ENCODE measurements around the gene TNFRSF11A.

TNFRSF11A gene
- total RNA-seq = 3.4 to 12.4 reads per million in 2 donors

DNA sequence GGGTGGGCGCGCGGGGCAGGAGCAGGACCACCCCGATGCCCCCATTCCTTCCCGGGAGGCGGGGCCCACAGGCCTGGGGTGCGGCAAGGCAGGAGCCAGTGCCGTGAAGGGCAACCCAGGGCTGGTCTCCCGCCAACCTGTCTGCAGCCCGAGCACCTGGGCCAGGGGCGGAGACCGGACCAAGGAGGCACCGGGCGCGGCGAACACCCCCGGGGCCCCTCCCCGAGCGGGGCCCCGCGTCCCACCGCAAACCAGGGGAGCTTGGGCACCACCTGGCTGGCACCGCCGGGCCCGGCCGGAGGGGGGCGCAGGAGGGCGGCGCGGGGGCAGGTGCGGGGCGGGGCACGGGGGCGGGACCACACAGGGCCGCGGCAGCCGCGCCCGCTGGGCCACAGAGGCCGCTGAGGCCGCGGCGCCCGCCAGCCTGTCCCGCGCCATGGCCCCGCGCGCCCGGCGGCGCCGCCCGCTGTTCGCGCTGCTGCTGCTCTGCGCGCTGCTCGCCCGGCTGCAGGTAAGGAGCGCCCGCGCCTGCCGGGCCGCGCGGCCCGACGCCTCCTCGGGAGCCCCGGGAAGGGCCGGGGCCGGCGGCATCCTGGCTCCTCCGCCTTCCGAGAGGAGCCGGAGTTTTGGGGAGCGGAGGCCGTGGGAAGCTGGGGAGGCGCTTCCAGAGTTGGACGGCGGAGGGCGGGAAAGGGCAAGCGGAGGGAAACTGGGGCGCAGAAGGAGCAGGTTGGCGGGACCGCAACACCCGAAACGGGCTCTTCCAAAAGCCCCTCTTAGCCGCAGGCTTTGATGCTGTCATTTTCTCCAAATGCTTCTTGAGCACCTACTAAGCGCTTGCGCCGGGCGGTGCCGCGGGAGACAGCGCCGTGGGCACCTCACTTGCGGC is at the start of gene TNFRSF11A:
TNFRSF11A (plus strand) TSS at position 394 of the 889 bp plus-strand sequence; CDS start at position 437, 43 bp downstream.
- DNase-seq = peak; percentile 25

DNA sequence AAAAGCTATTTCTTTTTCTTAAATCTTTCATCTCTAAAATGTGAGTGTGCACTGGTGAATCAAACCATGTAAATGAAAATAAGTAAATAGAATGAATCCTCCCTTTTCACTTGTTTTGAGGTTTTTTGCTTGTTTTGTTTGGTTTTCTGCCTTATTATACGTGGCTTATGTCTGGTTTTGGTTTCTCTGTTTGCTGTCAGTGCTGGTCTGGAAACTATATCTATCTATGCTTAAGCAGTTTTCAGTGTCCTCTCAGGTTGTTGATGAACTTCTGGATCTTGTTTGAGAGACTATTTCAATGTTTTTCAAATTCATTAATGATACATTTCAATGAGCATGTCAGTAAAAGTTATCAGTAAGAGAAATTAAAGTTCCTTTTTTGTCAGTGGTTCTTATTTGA is 48.1 kb upstream of the TNFRSF11A start:
- no peak for DNase-seq

DNA sequence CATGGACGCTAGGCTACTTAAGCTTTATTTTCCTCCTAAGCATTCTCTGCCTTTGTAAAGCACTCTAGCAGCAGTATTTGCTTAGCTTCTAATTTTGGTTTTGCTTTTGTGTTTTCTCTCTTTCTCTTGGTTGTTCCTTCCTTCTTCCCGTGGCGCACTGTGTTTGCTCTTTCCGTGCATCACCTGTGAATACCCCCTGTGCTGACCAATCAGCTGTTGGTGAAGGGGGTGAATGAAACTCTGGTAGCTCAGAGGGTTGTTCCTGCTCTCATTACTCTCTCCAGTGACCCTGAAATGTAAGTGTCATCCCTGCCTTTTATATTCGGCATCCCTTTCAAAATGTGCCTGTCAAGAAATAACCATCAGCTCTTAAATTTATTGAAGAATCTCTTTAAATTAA is 45.5 kb upstream of the TNFRSF11A start:
- no peak for DNase-seq

DNA sequence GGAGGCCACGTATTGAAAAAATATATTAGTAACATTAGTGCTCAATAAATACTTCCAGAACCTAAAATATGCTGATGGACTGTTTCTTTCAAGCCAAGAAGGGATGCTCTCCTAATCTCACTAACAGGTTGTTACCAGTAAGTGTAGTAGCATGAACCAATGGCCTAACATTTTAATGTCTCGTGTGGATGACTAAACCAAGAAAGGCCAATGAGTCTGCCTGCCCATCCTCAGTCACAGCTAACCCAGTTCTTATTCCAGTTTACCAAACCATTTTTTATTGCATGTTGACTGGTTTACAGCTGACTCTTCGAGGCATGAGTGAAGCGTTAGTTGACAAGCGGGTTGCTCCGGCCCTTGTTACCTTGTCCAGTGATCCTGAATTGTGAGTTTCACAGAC is 45.1 kb upstream of the TNFRSF11A start:
- DNase-seq = no peak

DNA sequence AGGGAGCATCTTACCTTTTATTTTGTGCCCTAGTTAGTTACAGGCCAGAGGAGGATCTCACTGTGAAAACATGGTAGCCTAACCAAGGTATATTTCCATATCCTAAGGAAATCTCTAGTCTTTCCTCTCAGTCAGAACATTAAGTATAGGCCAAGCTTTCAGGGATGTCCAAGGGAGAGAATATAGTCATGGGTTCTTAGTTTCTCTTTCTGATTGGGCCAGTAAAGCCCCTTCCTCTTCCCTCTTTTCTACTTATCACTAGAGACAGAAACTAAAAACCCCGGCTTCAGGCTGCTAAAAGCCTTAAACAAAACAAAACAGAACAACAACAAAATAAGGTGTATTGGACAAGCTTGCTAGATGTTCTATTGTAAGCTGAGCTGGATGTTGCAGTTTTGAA is 44.3 kb upstream of the TNFRSF11A start:
- no peak for DNase-seq

DNA sequence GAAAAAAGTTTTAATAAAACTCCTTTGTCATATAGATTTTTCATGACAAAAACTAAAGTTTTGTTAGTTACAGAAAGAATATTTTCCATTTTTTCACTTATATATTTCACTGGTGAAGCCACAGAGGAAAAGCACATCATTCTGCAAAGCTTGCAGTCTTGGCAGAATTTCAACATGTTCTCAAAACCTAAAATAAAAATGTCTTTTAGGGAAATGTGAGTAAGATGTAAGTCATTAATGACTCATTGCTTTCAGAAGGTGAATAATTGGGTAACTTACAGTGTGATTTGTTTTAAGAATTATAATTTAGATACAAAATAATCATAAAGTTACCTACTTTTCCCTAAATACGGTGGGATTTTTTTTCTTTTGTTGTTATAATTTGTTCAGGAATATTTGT is 43.4 kb upstream of the TNFRSF11A start:
- no peak for DNase-seq

DNA sequence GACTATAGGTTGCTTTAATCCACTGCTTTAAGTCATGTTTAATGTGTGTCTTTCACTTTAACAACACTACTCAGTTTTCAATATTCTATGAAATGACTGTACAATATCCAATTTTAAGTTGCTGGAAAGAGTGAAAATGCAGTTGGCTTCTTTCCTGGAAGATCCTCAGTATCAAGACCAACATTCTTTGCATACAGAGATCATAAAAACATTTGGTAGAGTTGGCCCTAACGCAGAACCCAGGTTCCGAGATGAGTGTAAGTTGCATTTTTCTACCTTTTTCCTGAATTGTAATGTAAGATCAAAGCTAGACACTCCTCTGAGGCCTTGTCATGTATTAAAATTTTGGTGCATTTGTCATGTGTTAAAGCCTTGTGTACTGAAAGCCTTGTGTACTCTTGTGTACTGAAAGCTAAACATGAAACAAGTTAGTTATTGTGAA is 42.9 kb upstream of the TNFRSF11A start:
- no peak for DNase-seq

DNA sequence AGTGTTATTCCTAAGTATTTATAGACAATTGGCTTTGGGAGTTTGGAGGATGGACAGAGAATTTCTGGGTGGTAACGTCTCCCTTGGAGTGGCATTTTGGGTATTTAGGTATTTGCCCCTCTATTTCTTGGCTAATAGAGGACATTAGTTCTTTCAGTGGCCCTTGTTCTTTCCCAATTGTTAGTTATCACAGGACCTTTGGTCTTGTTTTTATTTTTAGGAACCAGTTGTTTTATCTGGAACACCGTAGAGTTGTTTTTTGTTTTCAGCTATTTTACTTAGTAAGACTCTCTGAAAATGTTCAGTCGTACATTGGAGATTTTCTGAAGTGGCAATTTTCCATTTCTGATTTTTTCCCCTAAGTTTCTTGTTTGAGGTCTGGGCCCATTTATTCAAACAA is 40.5 kb upstream of the TNFRSF11A start:
- DNase-seq = no peak

DNA sequence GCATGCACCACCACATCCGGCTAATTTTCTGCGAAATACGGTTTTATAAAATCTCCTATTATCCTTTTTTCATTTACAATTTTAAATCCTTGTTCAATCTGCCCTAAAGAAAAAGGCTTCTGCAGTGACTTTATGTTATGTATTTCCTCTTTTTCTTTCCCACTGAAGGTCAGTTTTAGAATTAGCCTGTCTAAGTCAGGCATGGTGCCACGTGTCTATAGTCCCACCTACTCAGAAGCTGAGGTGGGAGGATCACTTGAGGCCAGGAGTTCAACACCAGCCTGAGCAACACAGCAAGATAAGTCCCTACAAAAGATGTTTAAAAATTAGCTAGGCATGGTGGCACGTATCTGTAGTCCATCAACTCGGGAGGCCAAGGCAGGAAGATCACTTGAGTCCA is 39.8 kb upstream of the TNFRSF11A start:
- no peak for DNase-seq

DNA sequence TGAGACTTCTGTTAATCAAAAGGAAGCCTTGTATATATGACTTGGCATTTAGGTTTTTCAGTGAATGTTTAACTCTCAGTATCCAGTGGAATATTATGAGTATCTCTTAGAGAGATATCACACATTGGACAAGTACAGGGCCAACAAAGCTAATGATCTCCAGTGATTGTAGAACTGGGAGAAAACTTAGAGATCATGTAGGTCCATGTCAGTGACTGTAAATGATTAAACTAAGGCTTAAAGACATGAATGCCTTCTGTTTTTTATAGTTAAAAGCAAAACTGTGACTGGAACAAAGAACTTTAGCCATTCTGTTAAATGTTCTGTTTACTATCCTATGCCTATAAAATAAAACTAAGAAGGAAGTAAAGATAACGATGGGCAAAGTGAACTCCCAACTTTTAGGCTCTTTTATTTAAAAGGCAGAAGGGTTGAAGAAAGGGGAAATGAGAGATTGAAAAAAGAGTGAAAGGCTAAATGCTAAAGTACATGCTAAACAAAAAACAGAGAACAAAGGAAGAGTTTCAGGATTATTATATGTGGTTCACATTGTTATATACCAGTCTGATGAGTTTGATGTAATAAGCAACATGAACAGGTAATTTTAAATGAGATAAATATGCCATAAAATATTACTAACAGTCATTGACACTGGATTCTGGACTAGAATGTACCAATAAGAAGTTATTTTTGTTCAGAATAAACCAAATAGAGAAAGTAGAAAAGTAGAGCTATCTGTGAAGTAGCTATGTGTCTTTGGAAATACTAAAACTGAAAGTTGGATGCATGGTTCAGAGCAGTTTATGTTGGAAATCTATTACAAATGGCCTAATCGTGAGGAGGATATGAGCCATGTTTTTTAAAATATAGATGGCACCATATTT is 37.1 kb upstream of the TNFRSF11A start:
- no peak for DNase-seq

DNA sequence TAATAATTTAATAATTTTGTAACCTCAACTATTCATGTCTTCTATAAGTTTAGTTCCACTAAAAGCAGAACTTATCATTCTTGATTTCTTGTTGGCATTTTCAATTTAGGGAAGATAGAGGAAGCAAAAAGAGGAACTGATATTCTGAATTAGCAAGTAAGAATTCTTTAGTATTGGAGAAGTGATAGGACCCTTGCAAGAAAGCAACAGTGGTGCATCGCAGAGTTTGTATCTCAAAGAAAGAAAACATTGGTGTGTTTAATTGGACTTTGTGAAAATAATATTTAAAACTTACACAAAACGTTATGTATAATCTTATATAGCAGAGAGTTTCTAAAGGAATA is 36.5 kb upstream of the TNFRSF11A start:
- DNase-seq = no peak

DNA sequence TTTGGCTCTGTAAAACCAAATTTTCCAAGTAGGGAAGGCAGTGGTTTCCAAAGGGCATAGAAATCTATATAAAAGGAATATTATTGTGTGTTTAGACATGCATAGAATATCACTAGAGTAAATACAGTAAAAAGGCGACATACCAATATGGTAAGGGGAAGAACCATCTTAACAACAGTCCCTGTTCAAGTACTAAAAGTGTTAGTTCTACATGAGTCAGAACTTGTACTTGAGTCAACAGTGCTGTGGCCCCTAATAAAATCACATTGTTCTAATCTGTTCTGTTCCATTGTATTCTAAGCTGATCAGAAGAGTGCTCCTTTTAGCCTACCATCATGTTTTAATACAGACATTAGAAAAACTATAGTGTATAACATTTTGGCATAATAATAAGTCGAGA is 36.1 kb upstream of the TNFRSF11A start:
- no peak for DNase-seq

DNA sequence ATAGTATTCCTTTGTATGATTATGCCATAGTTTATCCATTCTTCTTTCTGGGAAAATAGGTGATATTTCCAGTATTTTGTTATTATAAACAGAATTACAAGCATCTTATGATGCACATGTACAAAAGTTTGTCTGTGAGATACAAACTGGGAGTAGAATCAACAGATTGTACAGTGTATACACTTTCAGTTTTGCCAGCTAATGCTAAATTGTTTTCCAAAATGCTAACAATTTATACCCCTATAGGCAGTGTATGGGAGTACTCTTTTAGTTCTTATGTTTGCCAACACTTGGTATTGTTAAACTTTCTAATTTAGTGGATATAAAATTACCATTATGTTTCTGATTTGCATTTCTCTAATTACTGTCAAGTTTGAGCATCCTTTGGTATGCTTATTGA is 31.0 kb upstream of the TNFRSF11A start:
- DNase-seq = no peak

DNA sequence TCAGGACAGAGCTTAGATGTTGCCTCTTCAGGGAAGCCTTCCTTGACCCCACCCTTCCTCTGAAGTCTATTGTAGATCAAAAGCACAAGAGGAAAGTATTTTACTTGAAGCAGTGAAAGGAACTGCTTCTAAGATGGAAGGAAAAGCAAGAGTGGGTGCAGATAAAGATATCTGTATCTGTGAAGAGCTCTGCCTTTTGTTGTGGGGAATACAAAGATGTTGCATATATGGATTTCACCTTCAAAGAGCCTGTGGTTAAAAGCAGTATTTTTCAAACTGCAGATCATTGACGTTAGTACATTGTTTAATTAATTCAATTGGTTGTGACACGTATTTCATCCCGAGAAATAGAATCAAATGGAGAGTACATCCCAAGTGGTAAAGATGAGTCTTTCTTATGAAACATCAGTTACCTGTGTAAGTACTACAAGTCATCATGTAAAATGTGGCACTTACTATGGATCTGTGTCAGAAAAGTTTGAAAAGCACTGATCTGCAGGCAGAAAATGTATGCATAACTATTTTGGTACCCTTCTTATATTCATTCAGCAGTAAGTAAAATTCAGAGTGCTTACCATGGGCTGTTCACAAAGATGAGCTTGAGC is 24.6 kb upstream of the TNFRSF11A start:
- DNase-seq = no peak

DNA sequence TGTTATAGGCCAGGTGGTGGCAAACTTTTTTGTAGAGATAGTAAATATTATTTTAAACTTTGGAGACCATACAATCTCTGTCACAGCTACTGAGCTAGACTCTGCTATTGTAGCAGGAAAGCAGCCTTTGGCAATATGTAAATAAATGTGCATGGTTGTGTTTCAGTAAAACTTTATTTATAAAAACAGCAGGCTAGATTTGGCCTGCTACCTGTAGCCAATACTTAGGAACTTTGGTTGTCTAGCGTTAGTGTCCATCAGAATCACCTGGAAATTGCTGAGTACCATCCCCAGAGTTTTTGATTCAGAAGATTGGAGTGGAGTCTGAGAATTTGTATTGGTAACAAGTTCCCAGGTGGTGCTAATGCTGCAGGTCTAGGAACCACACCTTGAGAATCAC is 23.8 kb upstream of the TNFRSF11A start:
- DNase-seq = no peak

DNA sequence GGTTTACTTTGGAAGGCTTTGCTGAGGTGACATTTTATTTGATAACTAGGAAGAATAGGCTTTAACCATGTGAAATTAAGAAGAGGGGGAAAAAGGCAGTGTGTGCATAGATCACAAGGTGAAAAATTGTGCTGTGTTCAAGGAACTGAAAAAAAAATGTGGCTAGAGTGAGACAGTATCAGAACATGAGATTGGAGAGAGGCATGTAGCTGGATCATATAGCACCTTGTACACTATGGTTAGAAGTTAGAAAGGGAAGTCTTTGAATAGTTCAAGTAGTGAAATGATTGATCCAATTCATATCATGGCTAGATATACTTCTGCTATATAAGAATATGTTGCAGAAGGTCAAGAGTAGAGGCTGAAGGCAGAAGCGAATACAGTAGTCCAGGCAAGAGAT is 12.3 kb upstream of the TNFRSF11A start:
- DNase-seq = no peak

DNA sequence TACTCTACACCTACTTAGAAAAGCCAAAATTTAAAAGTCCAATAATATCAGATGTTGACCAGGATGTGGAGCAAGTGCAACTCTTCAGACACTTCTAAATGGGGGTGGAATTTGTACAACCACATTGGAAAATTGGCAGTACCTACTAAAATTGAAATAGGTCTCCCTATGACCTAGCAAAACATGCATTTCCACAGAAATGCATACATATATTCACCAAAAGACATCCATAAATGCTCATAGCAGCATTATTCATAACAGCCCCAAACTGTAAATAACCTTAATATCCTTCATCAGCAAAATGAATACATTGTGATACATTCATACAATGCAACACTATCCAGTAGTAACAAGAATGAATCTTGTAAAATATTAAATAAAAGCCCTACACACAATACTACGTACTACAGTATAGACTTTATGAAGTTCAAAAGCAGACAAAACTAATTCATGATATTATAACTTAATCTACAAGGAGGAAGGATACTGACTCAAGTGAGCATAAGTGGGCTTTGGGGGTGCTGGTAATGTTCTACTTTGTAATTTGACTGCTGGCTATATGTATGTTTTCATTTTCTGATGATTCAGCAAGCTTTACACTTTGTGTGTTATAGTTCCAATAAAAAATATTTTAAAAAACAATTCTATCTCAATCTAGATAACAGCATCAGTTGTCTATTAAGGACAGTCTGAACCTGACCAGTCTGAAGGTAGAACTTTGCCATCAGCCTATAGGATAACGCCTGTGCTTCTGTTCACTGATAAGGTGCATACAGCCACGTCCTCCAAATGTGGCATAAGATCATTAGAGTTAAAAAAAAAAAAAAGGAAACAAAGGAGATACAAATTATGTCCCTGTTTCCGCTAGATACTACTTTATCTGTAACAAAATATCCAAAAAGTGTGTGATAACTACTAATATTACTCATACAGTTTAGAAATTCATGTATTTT is 6.6 kb upstream of the TNFRSF11A start:
- DNase-seq = no peak

DNA sequence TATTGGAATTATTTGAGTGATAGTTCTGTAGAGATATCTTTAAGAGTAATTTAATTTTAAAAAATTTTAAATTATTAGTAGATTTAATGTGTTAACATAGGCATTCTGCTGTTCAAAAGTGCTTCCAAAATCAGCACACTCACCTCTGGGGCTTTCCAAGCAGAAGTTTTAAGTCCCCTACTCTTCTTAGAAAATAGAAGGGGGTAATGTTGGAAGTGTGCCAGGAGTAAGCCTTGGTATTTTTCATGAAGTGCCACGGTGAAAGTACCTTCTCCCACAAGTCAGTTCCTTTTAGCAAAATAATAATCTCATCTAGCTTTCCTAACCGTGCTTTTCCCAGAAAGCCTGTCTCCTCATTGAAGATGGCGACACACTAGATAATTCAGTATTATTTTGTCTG is 3.9 kb upstream of the TNFRSF11A start:
- no peak for DNase-seq

DNA sequence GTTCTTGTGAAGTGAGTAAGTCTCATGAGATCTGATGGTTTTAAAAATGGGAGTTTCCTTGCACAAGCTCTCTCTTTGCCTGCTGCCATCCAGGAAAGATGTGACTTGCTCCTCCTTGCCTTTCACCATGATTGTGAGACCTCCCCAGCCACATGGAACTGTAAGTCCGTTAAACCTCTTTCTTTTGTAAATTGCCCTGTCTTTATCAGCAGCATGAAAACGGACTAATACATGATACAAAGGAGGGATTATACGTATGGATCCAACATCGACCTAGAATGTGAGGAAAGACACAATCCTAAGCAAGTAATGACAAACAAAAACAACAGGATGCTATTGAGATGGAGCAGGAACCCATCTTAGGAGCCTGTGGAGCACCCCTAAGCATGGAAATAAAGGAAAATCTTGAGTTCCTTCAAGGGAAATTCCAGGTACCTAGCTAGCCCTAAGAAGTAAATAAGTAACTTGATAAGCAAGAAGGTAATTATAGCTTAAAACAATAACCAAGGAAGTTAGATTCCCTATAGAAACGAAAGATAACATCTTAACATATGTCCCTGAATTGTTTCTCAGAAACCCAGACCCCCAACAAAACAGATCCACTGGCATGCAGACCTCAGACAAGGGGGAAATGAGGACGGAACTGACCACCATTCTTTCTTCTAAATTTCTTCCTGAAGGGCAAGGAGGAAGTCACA is 1.5 kb upstream of the TNFRSF11A start:
- no peak for DNase-seq

DNA sequence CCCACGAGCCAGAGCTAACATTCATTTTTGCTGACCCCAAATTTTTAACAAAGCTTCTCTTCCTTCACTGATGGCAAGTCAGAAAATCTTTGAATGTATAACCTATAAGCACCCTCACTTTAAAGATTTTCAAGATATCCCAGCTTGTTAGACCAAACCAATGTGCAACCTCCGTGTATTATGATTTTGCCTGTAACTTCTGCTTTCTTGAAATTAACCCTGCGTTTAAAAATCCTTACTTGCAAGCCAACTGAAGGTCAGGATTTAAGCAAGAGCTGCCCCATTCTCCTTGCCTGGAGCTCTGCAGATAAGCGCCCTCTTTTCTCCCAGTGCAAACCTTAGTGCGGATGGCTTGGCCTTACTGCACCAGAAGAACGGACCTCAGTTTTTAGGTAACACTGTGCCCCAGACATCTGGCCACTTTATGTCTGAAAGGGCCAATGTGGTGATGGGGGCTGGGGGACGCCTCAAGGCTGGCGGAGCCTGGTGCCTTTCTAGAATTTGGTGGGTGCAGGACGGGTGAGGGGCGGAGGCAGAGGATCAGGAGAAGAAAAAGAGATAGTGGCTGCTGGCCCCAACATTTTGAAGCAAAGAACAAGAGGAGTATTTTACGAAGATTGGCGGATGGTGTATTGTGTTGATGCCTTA is 805 bp upstream of the TNFRSF11A start:
- no peak for DNase-seq

Data from activated gamma-delta T cell (primary cell).